Activated naive CD4-positive, alpha-beta T cell (primary cell): Measurements from ENCODE around the gene AQP12A.

Source experiments
- DNase-seq, 4 experiments: peaks; one replicate each; lab custom pipeline; 2025; lab: John Stamatoyannopoulos, UW

The AQP12A gene

GRCh38 chr2:240745456-240745855 lies 53.8 kb downstream of the AQP12A start:
- no peak for DNase-seq

DNA sequence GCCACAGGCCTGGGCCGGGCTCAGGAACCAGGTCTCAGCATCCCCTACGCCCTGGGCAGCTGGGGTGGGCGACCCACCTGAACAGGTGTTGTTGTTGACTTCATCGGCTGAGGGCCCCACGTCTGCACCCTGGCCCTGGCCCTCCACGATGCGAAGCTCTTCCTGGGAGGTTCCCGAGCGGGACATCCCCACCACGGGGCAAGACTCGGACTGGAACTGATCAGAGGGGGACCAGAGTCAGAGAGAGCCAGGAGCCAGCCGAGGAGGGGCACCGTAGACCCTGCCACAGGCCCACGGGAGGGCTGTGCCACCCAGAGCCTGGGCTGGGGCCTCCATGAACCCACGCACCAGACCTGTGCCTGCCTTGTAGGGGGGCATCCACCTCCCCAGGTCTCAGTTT lies 54.3 kb downstream of the AQP12A start:
- DNase-seq, result no peak

DNA sequence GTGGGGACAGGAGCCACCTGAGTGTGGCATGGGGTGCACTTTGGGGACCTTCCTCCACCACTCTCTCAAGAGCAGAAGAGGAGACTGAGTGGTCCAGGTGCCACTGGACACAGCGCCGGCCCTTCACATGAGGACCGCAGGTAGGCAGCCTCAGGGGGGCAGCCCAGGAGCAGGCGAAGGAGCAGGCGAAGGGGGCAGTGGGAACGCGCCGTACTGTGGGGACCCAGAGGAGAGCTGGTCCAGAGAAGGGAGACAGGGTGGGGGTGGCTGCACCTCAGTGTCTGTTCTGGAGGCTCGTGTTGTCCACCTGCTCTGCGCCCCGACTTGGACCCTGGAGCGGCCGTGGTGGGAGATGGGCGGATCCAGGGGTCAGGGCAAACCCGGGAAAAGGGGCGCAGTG lies 55.0 kb downstream of the AQP12A start:
- DNase-seq, result no peak

- no peak for DNase-seq
Observed at GRCh38 chr2:240747256-240747655, 55.6 kb downstream of the AQP12A start.
